ACHN (cell line): ENCODE measurements around the gene MCUR1.
"Not testable (repeated sequence)": the region's sequence is repeated elsewhere in the genome, so short reads cannot be mapped to it uniquely, and the experiment has no call there.

Experiments
- DNase-seq: peaks from one replicate; pipeline ENCODE4 v3.0.0-alpha.2; 2015
- in situ Hi-C: cut with HindIII; loops from 2 replicates; pipeline ENCODE4 v1.10.0; 2017; ENCODE audit warnings: low sequenced_read_pairs, low pct_ligation_motif_present, low pct_unique_long_range_greater_than_20kb

Gene MCUR1

GRCh38 chr6:13795041-13795750 lies 19.2 kb downstream of the MCUR1 start:
- in situ Hi-C loops, result no loop called here
- DNase-seq, result peak; percentile 84

DNA sequence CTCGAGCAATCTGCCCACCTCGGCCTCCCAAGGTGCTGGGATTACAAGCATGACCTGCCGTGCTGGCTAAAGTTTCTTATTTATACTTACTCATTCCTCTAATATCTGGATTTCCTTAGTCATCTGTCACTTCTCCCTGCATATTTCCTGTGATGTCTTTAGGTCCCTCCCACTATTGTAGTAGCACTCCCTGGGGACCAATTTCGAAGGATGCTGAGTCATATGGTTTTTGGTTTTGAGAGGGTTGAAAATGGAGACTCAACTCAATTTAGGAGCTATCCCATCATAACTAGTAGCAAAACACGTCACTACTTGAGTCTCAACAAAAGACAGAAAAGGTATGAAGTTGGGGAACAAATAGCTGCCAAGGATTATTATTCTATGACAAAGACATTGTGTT lies 20.2 kb downstream of the MCUR1 start:
- in situ Hi-C loops, result no loop called here

GRCh38 chr6:13789746-13790145 lies 24.6 kb downstream of the MCUR1 start:
- in situ Hi-C loops, result no loop called here
- DNase-seq, result no peak

More for the DNA sequence above, 20.2 kb downstream of the MCUR1 start:
- DNase-seq, result peak; percentile 56

DNA sequence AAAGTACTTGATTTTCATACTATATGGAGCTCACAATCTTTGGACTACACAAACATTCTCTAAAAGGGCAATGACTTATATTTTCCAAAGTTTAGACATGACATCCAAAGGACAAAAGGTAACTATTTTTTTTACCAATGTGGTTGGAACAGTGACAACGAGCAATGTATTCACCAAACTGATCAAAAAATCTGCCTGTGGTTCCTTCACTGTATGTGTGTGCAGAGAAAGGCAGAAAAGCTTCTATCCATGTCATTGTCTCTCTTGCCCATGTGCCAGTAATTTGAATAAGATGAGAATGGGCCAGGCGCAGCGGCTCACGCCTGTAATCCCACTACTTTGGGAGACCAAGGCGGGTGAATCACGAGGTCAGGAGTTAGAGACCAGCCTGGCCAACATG lies 25.5 kb downstream of the MCUR1 start:
- DNase-seq, result no peak
- in situ Hi-C loops, result no loop called here

GRCh38 chr6:13787137-13787536 lies 27.2 kb downstream of the MCUR1 start:
- in situ Hi-C loops, result no loop called here
- no peak for DNase-seq

GRCh38 chr6:13780162-13780561 lies 34.2 kb downstream of the MCUR1 start:
- in situ Hi-C loops, DNase-seq: not testable (repeated sequence)

DNA sequence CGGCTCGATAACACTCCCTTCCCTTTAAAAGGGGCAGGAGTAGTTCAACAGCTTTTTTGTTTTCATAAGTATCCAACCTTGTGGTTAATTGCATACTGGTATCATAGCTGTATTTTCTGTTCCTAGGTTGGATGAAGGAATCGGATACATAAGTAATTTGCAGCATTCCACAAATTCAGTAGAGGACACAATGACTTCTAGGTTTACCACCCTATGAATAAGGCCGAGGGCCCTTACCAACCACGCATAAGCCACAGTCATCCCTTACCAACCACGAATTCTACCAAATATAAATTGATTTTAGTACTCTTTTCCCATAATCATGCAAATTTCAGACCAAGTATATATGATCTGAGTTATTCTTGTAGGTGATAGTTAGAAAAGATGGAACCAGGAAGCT lies 36.3 kb downstream of the MCUR1 start:
- in situ Hi-C loops, result no loop called here
- DNase-seq, result no peak

- in situ Hi-C loops, result no loop called here
Observed at GRCh38 chr6:13776602-13777001, 37.8 kb downstream of the MCUR1 start.

DNA sequence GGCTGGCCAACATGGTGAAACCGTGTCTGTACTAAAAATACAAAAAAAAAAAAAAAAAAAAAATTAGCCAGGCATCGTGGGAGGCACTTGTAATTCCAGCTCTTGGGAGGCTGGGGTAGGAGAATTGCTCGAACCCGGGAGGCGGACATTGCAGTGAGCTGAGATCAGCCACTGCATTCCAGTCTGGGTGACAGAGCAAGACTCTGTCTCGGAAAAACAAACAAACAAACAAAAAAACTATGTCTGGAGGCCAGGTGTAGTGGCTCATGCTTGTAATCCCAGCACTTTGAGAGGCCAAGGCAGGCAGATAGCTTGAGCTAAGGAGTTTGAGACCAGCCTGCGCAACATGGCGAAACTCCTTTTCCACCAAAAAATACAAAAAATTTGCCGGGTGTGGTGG lies 38.9 kb downstream of the MCUR1 start:
- DNase-seq, in situ Hi-C loops: not testable (repeated sequence)

More at GRCh38 chr6:13776602-13777001, 37.8 kb downstream of the MCUR1 start:
- no peak for DNase-seq

DNA sequence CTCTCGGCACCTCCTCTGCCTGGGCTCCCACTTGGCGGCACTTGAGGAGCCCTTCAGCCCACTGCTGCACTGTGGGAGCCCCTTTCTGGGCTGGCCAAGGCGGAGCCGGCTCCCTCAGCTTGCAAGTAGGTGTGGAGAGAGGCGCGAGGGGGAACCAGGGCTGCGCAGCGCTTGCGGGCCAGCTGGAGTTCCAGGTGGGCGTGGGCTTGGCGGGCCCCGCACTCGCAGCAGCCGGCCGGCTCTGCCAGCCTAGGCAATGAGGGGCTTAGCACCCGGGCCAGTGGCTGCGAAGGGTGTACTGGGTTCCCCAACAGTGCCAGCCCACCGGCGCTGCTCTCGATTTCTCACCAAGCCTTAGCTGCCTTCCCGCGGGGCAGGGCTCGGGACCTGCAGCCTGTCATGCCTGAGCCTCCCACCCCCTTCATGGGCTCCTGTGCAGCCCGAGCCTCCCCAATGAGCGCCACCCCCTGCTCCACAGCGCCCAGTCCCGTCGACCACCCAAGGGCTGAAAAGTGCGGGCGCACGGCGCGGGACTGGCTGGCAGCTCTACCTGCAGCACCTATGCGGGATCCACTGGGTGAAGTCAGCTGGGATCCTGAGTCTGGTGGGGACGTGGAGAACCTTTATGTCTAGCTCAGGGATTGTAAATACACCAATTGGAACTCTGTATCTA lies 41.9 kb downstream of the MCUR1 start:
- in situ Hi-C loops, result not testable (repeated sequence)

DNA sequence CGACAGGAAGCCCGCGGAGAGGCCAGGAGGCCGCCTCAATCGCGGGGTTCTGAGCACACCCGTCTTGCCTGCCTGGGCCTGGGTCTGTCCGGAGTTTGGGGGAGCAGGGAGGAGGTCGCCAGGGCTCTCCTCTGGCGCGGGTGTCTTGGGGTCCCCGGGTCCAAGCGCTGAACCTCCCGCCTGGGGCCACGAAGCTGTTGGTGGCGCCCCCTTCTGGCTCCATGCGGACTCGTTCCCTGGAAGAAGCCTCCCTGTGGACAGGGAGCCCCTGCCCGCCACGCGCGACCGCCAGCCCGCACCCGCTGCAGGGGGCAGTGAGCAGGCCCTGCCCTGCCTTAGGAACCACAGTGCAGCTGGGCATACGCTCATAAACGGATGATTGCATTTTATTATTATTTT lies 44.7 kb downstream of the MCUR1 start:
- in situ Hi-C loops, result no loop called here
- no peak for DNase-seq

More for the DNA sequence above, 41.9 kb downstream of the MCUR1 start:
- not testable (repeated sequence) for DNase-seq

- in situ Hi-C loops, result no loop called here
- no peak for DNase-seq
Observed at GRCh38 chr6:13769034-13769654, 45.2 kb downstream of the MCUR1 start.

- in situ Hi-C loops, result no loop called here
- DNase-seq, result peak; percentile 2
Observed at GRCh38 chr6:13767121-13767808, 47.1 kb downstream of the MCUR1 start.

DNA sequence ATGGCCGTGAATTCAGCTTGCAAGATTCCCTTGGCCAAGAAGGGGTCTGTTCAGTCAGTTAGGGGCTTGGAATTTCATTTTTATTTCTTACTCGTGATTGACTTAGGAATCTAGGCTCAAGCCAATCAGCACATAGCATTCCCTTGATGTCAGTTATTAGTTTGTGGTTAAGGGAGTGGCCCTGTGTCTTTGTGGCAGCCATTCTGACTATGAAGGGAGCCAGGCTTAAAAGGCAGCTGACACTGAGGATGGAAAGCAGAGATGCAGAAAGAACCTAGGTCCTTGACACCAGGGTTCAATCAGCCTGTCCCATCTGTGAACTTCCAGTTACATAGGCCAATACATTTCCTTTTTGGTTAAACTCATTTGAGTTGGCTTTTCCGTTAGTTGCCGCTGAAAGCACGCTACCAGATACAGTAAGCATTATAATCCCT lies 48.1 kb downstream of the MCUR1 start:
- in situ Hi-C loops, result no loop called here
- peak; percentile 15 for DNase-seq

DNA sequence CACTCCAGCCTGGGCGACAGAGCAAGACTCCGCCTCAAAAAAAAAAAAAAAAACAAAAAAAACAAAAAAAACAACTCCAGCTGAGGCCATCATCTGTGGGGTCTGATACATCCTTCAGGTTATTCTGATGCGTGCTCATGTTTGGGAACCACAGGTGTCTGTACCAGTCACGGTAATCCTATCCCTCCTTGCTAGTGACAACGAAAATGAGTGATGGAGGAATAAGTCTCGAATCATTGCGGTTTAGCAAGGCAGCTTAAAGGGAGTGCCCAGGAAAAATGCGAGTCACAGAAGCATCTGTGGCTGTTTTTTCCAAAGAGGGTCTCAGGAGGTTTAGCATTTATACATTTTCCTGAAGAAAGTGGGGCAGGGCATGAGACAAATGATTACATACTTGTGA lies 48.8 kb downstream of the MCUR1 start:
- DNase-seq, result no peak
- in situ Hi-C loops, result no loop called here

DNA sequence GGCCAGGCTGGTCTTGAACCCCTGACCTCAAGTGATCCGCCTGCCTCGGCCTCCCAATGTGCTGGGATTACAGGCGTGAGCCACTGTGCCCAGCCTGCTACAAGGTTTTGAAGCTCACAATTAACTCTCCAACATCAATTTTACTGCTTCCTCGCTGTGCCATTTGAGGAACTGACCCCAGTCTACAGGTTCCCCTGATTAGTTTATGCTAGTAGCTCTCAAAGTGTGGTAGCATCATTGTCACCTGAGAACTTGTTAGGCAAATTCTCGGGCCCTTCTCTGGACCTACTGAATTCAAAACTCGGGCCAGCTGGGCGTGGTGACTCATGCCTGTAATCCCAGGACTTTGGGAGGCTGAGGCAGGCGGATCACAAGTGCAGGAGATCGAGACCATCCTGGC lies 49.4 kb downstream of the MCUR1 start:
- no peak for DNase-seq
- in situ Hi-C loops, result no loop called here

DNA sequence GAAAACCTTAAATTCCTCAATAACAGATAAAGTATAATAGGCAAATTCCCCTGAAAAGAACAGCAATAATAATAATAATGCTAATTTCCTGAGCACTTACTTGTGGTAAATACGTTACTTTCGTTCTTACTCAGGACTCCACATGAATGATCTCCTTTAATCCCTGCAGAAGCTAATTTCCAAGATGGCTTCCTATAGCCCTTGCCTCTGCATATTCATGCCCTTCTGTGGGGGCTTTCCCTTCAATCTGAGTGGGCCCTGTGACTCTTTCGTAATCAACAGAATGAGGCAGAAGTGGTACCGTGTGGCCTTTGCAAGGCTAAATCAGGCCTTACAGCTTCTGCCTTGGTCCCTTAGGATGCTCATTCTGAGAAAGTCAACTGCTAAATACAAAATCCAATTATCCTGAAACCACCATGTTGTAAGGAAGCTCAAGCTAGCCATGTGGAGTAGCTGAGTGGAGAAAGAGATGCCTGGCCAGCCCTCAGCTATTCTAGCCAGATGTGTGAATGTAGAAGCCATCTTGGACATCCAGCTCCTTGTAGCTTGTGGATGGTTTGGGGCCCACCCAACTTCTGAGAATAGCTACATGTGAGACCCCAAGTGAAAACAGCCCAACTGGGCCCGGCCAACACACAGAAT lies 50.5 kb downstream of the MCUR1 start:
- in situ Hi-C loops, result no loop called here
- DNase-seq, result no peak

DNA sequence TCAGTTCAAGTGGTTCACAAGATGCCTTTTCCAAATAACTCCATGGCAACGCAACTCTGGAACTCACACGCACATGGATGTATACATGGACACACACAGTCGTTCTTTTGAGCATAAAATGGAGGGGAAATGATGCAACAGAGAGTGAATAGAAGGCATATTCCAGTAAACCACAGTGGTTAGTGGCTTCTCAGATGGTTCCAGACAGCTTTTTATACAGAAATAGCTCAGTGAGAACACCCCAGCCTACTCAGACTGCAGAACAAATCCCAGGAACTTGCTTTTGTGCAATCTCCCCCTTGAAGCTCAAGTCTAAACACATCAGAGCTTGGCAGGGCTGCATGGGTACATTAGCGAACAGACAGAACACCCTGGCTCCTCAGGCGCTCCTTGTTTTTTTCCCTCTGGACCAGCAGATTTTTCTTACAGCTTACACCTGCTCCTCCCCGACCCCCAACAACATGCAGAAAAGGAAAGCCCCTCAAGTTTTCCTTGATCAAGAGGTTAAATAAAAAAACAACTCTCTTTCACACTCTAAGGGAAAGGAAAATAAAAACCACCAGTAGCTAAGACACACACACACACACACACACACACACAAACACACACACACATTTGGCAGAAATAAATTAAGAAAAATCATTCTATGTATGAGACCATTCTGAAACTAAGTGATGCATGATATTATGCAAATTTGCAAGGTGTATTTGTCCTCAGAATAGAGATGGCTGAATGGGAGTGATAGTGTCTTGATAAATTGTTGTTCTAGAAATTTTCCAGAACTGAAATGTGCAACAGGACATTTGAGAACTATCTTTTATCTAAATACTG lies 51.5 kb downstream of the MCUR1 start:
- DNase-seq, result no peak
- in situ Hi-C loops, result no loop called here
